HepG2 (cell line): ENCODE results near the gene PACSIN1. TPM values are rescaled to one million over a fixed set of nuclear protein-coding genes. Genes with fewer than 3 reads are reported as not detected.

Experiments used
- HDAC6 ChIP-seq: fragments of 200-600 bp; sonication (generic); IDR thresholded peaks from 2 replicates; pipeline ENCODE4 v1.7.0; 2017; ENCODE audit warnings: mild to moderate bottlenecking, antibody characterized with exemption, low read length, low read depth
- HMG20B ChIP-seq: conservative IDR thresholded peaks from 2 replicates; pipeline ENCODE4 v1.6.1; 2016; ENCODE audit warnings: missing genetic modification reagents, missing compliant biosample characterization
- HNF4G ChIP-seq, 2 experiments: sonication (generic) in 1 of 2; formaldehyde crosslinking in 1 of 2; IDR thresholded peaks; 2 replicates each; pipeline versions ENCODE4 v1.4.0 to v1.6.1; 2011 to 2020; ENCODE audit warnings: borderline replicate concordance in 2 of 2, low read depth in 2 of 2, mild to moderate bottlenecking in 2 of 2, low read length in 1 of 2, missing genetic modification reagents in 1 of 2, moderate library complexity in 1 of 2
- MAFG ChIP-seq: sonication (generic); formaldehyde crosslinking; IDR thresholded peaks from 2 replicates; pipeline ENCODE4 v1.5.1; 2020; ENCODE audit warnings: mild to moderate bottlenecking, missing genetic modification reagents
- MTA3 ChIP-seq: sonication (generic); formaldehyde crosslinking; IDR thresholded peaks from 2 replicates; pipeline ENCODE4 v1.4.0; 2020; ENCODE audit warnings: missing genetic modification reagents
- NCOR1 ChIP-seq: fragments of 200-600 bp; sonication (generic); IDR thresholded peaks from 2 replicates; pipeline ENCODE4 v1.7.0; 2017; ENCODE audit warnings: antibody characterized with exemption, low read length, borderline replicate concordance
- NR2F6 ChIP-seq, 2 experiments: IDR thresholded peaks; 2 replicates each; pipeline ENCODE4 v1.6.1; 2016; ENCODE audit warnings: antibody characterized with exemption in 1 of 2, mild to moderate bottlenecking in 1 of 2
- PAWR ChIP-seq: sonication (generic); formaldehyde crosslinking; IDR thresholded peaks from 2 replicates; pipeline ENCODE4 v1.4.0; 2020; ENCODE audit warnings: missing genetic modification reagents, mild to moderate bottlenecking, borderline replicate concordance
- PAX8 ChIP-seq: sonication (generic); formaldehyde crosslinking; IDR thresholded peaks from 2 replicates; pipeline ENCODE4 v1.8.0; 2022; ENCODE audit warnings: mild to moderate bottlenecking, missing genetic modification reagents, borderline replicate concordance
- PHF20 ChIP-seq: sonication (generic); formaldehyde crosslinking; IDR thresholded peaks from 2 replicates; pipeline ENCODE4 v1.5.0; 2020; ENCODE audit warnings: mild to moderate bottlenecking, missing genetic modification reagents
- RAD21 ChIP-seq: fragments of 450-650 bp; formaldehyde crosslinking; IDR thresholded peaks from 2 replicates; pipeline ENCODE4 v1.5.0; 2020; ENCODE audit warnings: mild to moderate bottlenecking
- REXO4 ChIP-seq: sonication (generic); formaldehyde crosslinking; IDR thresholded peaks from 2 replicates; pipeline ENCODE4 v1.8.0; 2022; ENCODE audit warnings: missing genetic modification reagents, mild to moderate bottlenecking, borderline replicate concordance
- RFX3 ChIP-seq: IDR thresholded peaks from 2 replicates; pipeline ENCODE4 v1.6.1; 2016; ENCODE audit warnings: missing biosample characterization, missing genetic modification reagents
- RXRB ChIP-seq: IDR thresholded peaks from 2 replicates; pipeline ENCODE4 v1.6.1; 2016; ENCODE audit warnings: borderline replicate concordance, missing genetic modification reagents, missing compliant biosample characterization
- SCMH1 ChIP-seq: sonication (generic); formaldehyde crosslinking; IDR thresholded peaks from 2 replicates; pipeline ENCODE4 v1.9.0; 2021; ENCODE audit warnings: missing genetic modification reagents, mild to moderate bottlenecking, borderline replicate concordance
- SIX1 ChIP-seq: sonication (generic); formaldehyde crosslinking; IDR thresholded peaks from 2 replicates; pipeline ENCODE4 v1.4.0; 2020; ENCODE audit warnings: missing genetic modification reagents, borderline replicate concordance
- SNAPC2 ChIP-seq: sonication (generic); formaldehyde crosslinking; IDR thresholded peaks from 2 replicates; pipeline ENCODE4 v1.8.1; 2022; ENCODE audit warnings: mild to moderate bottlenecking, missing genetic modification reagents
- TARDBP ChIP-seq: sonication (generic); formaldehyde crosslinking; IDR thresholded peaks from 2 replicates; pipeline ENCODE4 v1.8.0; 2022; ENCODE audit warnings: mild to moderate bottlenecking, missing genetic modification reagents
- THAP11 ChIP-seq: IDR thresholded peaks from 2 replicates; pipeline ENCODE4 v1.6.1; 2016; ENCODE audit warnings: missing biosample characterization, missing genetic modification reagents
- YEATS2 ChIP-seq: sonication (generic); formaldehyde crosslinking; IDR thresholded peaks from 2 replicates; pipeline ENCODE4 v1.4.0; 2020; ENCODE audit warnings: missing genetic modification reagents, borderline replicate concordance
- ZNF143 ChIP-seq: sonication (generic); formaldehyde crosslinking; IDR thresholded peaks from 2 replicates; pipeline ENCODE4 v1.4.0; 2020; ENCODE audit warnings: missing genetic modification reagents
- ZNF558 ChIP-seq: sonication (generic); formaldehyde crosslinking; IDR thresholded peaks from 2 replicates; pipeline ENCODE4 v1.9.0; 2022; ENCODE audit warnings: mild to moderate bottlenecking, missing genetic modification reagents, borderline replicate concordance
- polyA plus RNA-seq, 8 experiments: library from polyadenylated mRNA; depleted of rRNA in 3 of 8; stranded (reverse) in 7 of 8; unstranded in 1 of 8; fragments of >200 nt; fragmentation: Illumina TruSeq in 4 of 8; extraction: Trizol in 4 of 8; gene quantifications; 2 replicates each; pipeline versions ENCODE4 v1.2.1 to v1.2.3, GENCODE V29; 2011 to 2016; ENCODE audit warnings: low read depth in 4 of 8, missing spikeins in 1 of 8, mixed read lengths in 1 of 8; ENCODE audit not compliant: insufficient read depth in 1 of 8
- total RNA-seq, 5 experiments: library from RNA; depleted of rRNA; stranded (reverse); fragments of >200 nt; fragmentation: Illumina TruSeq; extraction: Trizol; gene quantifications; 2 replicates each; pipeline ENCODE4 v1.2.3, GENCODE V29; 2016; ENCODE audit warnings: low read depth in 1 of 5
- TF ChIP-seq, protein P1 (sequence below): sonication (generic); formaldehyde crosslinking; conservative IDR thresholded peaks from 2 replicates; pipeline ENCODE4 v1.8.0; 2022; ENCODE audit warnings: low read depth, missing genetic modification reagents
- TF ChIP-seq, protein P2 (sequence below): sonication (generic); formaldehyde crosslinking; IDR thresholded peaks from 2 replicates; pipeline ENCODE4 v1.9.0; 2022; ENCODE audit warnings: low read depth, missing genetic modification reagents
- TF ChIP-seq, protein P3 (sequence below): sonication (generic); formaldehyde crosslinking; IDR thresholded peaks from 2 replicates; pipeline ENCODE4 v1.5.0; 2020; ENCODE audit warnings: missing genetic modification reagents

Gene PACSIN1
- total and polyA plus RNA-seq, 2 of the 13 experiments (the other 11 are each of a cell fraction or from before 2014, with no cell fraction given), result not detected

DNA sequence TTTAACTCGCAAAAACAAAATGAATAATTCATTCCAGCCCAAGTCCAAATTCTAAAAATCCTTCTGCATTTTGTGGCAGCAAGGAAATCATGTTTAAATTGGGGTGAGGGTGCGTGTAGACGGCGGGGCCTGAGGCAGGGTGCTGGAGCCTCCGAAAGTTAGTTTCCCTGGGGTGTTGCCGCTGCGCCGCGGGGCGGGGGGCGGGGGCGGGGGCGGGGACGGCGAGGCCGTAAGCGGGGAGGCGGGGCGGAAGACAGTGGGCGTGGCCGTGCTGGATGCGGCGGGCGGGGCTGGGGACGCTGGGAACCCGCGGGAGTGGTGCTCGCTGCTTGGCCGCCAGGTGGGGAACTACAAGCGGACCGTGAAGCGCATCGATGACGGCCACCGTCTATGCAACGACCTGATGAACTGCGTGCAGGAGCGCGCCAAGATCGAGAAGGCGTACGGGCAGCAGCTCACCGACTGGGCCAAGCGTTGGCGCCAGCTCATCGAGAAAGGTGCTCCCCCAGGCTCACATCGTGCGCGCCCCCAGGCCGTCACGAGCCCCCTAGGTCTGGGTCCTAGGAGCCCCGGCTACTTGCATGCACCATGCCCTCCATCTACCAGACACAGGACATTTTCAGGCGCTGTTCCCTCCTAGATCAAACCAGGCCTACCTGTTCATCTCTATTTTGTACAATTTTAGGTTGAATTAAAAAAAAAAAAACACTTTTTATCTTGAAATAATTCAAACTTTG, 61.3 kb downstream of the PACSIN1 start (continued):
- peak; percentile 55; the same call in 1 of the 2 replicates for TF ChIP-seq PHF20 (CRISPR knock-in tag)
- no peak for TF ChIP-seq REXO4 (CRISPR knock-in tag)
- TF ChIP-seq NCOR1, result no peak
- TF ChIP-seq ZNF143 (CRISPR knock-in tag), result peak; percentile 65
- 0 out of 2 replicates have a peak, but pooled peaks have one; percentile 42 for TF ChIP-seq RXRB (CRISPR knock-in tag)
- TF ChIP-seq RAD21, result peak; percentile 94
- no peak for TF ChIP-seq NR2F6 (IDR thresholded peaks at IDR 0.05)
- TF ChIP-seq NR2F6 (CRISPR knock-in tag; IDR thresholded peaks at IDR 0.05), result peak; percentile 68; the same call in 1 of the 2 replicates
- no peak for TF ChIP-seq RFX3
- no peak for TF ChIP-seq PAX8 (CRISPR knock-in tag)
- no peak; the same call in 1 of the 2 replicates for TF ChIP-seq HMG20B (CRISPR knock-in tag)
- TF ChIP-seq HDAC6, result no peak
- TF ChIP-seq, protein P1, sequence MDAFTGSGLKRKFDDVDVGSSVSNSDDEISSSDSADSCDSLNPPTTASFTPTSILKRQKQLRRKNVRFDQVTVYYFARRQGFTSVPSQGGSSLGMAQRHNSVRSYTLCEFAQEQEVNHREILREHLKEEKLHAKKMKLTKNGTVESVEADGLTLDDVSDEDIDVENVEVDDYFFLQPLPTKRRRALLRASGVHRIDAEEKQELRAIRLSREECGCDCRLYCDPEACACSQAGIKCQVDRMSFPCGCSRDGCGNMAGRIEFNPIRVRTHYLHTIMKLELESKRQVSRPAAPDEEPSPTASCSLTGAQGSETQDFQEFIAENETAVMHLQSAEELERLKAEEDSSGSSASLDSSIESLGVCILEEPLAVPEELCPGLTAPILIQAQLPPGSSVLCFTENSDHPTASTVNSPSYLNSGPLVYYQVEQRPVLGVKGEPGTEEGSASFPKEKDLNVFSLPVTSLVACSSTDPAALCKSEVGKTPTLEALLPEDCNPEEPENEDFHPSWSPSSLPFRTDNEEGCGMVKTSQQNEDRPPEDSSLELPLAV, result no peak
- TF ChIP-seq, protein P2, sequence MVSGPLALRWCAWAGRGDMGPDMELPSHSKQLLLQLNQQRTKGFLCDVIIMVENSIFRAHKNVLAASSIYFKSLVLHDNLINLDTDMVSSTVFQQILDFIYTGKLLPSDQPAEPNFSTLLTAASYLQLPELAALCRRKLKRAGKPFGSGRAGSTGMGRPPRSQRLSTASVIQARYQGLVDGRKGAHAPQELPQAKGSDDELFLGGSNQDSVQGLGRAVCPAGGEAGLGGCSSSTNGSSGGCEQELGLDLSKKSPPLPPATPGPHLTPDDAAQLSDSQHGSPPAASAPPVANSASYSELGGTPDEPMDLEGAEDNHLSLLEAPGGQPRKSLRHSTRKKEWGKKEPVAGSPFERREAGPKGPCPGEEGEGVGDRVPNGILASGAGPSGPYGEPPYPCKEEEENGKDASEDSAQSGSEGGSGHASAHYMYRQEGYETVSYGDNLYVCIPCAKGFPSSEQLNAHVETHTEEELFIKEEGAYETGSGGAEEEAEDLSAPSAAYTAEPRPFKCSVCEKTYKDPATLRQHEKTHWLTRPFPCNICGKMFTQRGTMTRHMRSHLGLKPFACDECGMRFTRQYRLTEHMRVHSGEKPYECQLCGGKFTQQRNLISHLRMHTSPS (CRISPR knock-in tag), result peak; percentile 28; the same call in 1 of the 2 replicates
- TF ChIP-seq HNF4G (IDR thresholded peaks at IDR 0.05; ENCODE audit: borderline replicate concordance, low read depth, low read length), result no peak
- no peak for TF ChIP-seq HNF4G (CRISPR knock-in tag; IDR thresholded peaks at IDR 0.05; ENCODE audit: borderline replicate concordance, low read depth)
- peak; percentile 43; the same call in 1 of the 2 replicates for TF ChIP-seq TARDBP
- TF ChIP-seq, protein P3, sequence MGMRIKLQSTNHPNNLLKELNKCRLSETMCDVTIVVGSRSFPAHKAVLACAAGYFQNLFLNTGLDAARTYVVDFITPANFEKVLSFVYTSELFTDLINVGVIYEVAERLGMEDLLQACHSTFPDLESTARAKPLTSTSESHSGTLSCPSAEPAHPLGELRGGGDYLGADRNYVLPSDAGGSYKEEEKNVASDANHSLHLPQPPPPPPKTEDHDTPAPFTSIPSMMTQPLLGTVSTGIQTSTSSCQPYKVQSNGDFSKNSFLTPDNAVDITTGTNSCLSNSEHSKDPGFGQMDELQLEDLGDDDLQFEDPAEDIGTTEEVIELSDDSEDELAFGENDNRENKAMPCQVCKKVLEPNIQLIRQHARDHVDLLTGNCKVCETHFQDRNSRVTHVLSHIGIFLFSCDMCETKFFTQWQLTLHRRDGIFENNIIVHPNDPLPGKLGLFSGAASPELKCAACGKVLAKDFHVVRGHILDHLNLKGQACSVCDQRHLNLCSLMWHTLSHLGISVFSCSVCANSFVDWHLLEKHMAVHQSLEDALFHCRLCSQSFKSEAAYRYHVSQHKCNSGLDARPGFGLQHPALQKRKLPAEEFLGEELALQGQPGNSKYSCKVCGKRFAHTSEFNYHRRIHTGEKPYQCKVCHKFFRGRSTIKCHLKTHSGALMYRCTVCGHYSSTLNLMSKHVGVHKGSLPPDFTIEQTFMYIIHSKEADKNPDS (CRISPR knock-in tag), result no peak
- peak; percentile 56 for TF ChIP-seq THAP11
- TF ChIP-seq MTA3 (CRISPR knock-in tag), result no peak
- TF ChIP-seq SCMH1 (CRISPR knock-in tag), result no peak
- TF ChIP-seq SIX1 (CRISPR knock-in tag), result no peak
- 0 out of 2 replicates have a peak, but pooled peaks have one; percentile 49 for TF ChIP-seq ZNF558 (CRISPR knock-in tag)
- TF ChIP-seq SNAPC2, result no peak
- TF ChIP-seq MAFG (CRISPR knock-in tag), result peak; percentile 24; the same call in 1 of the 2 replicates
- TF ChIP-seq PAWR, result no peak
- TF ChIP-seq YEATS2 (CRISPR knock-in tag), result peak; percentile 50; the same call in 1 of the 2 replicates
